HTR-8/SVneo (cell line): ENCODE results near the gene SAMD11.
"Not testable (repeated sequence)": the region's sequence is repeated elsewhere in the genome, so short reads cannot be mapped to it uniquely, and the experiment has no call there.

ENCODE experiments used
- DNase-seq: peaks from one replicate; pipeline ENCODE4 v3.0.0; 2011; ENCODE audit warnings: low spot score, mixed read lengths; ENCODE audit not compliant: insufficient read length
- FAIRE-seq: peaks from 2 replicates; lab custom pipeline; 2011; peaks lifted over from hg19 to GRCh38; lab: Jason Lieb, UNC

SAMD11 gene

GRCh38 chr1:970973-971730 is 47.4 kb downstream of the SAMD11 start:
- DNase-seq (no peak), FAIRE-seq (no peak)

GRCh38 chr1:971751-972506 is 48.2 kb downstream of the SAMD11 start:
- DNase-seq (no peak), FAIRE-seq (no peak)

GRCh38 chr1:972726-973458 is 49.2 kb downstream of the SAMD11 start:
- no peak for FAIRE-seq

GRCh38 chr1:973459-974292 is 50.0 kb downstream of the SAMD11 start:
- no peak for FAIRE-seq
- DNase-seq, result no peak

More at GRCh38 chr1:972726-973458, 49.2 kb downstream of the SAMD11 start:
- DNase-seq, result no peak

- no peak for FAIRE-seq
Measured at GRCh38 chr1:974293-974640, 50.5 kb downstream of the SAMD11 start.

GRCh38 chr1:974687-975328 is 51.1 kb downstream of the SAMD11 start:
- no peak for DNase-seq
- no peak for FAIRE-seq

More at GRCh38 chr1:974293-974640, 50.5 kb downstream of the SAMD11 start:
- no peak for DNase-seq

- no peak for FAIRE-seq
- DNase-seq, result no peak
Measured at GRCh38 chr1:975365-975764, 51.6 kb downstream of the SAMD11 start.

- no peak for DNase-seq
- peak; percentile 76 for FAIRE-seq
Measured at GRCh38 chr1:975896-976683, 52.4 kb downstream of the SAMD11 start.

GRCh38 chr1:976791-977190 is 53.1 kb downstream of the SAMD11 start:
- not testable (repeated sequence) for DNase-seq, FAIRE-seq

- FAIRE-seq, result no peak
Measured at GRCh38 chr1:978069-978834, 54.5 kb downstream of the SAMD11 start.

GRCh38 chr1:978835-979743 is 55.4 kb downstream of the SAMD11 start:
- DNase-seq, result no peak
- no peak for FAIRE-seq

More at GRCh38 chr1:978069-978834, 54.5 kb downstream of the SAMD11 start:
- no peak for DNase-seq

- DNase-seq, result no peak
- FAIRE-seq, result no peak
Measured at GRCh38 chr1:979744-980072, 56.0 kb downstream of the SAMD11 start.

- DNase-seq, result no peak
- FAIRE-seq, result no peak
Measured at GRCh38 chr1:980137-980571, 56.4 kb downstream of the SAMD11 start.

- FAIRE-seq, result no peak
- no peak for DNase-seq
Measured at GRCh38 chr1:980602-981395, 57.1 kb downstream of the SAMD11 start.

GRCh38 chr1:981491-981954 is 57.8 kb downstream of the SAMD11 start:
- FAIRE-seq (no peak), DNase-seq (no peak)

GRCh38 chr1:981955-982558 is 58.3 kb downstream of the SAMD11 start, which contains the start of gene PERM1:
Gene PERM1, minus strand, starts transcription at chr1:982093. Its CDS starts 1,064 bp downstream, at chr1:981029.
- DNase-seq (no peak), FAIRE-seq (no peak)
